ENCODE measurements around the gene MTIF3. TPM values are rescaled to one million over a fixed set of nuclear protein-coding genes. Genes with fewer than 3 reads are reported as not detected.
A peak's percentile ranks its signal among the peaks of the same experiment; 100 is the strongest.

The MTIF3 gene
- total RNA-seq, 4 donors from 2014 or later, result 48.5 to 81.7 (median 73.9) TPM

GRCh38 chr13:27427641-27428040 lies 22.7 kb downstream of the MTIF3 start:
- no peak for DNase-seq (ENCODE audit: low spot score)
- no peak for TF ChIP-seq CTCF (IDR thresholded peaks at IDR 0.05)
- no peak for ATAC-seq (ENCODE audit: low FRiP score)

- no peak for DNase-seq (ENCODE audit: low spot score)
These were observed 24.3 kb downstream of the MTIF3 start for GRCh38 chr13:27425918-27426630.

DNA sequence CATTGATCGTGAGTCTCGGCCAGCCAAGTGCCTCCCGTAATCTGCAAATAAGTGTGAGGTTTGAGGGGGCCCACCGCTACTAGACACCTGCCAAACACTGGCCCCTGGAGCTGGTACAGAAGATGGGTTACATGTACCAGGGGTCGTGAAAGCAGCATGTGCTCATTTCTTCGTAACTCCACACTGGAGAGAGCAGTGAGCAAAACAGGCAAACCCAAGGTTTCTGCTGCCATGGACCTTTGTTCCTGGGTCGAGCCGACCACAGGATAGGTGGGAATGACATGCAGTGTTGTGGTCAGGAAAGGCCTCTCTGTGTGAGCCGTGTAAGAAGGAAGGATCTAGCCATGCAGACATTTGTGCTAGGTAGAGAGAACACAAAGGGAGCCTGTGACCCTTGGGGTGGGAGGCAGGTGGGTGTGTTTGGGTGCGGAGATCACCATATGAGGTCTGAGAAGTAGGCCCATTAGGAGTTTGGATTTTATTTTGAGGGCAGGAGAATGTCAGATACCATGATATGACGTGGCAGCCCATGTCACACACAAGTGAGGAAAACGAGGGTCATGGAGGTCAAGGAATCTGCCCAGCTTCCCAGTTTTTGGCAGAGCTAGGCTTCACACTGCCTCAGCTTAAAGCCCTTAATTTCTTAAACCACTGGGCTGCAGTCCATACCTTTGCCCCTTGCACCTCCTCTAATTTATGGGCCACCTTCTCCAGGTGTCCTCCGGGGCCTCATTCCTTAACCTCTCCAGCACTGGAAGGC lies 25.0 kb downstream of the MTIF3 start:
- TF ChIP-seq CTCF (IDR thresholded peaks at IDR 0.05), result no peak
- no peak for ATAC-seq (ENCODE audit: low FRiP score)
- no peak for DNase-seq (ENCODE audit: low spot score)

More at GRCh38 chr13:27425918-27426630, 24.3 kb downstream of the MTIF3 start:
- peak; percentile 75 for ATAC-seq (ENCODE audit: low FRiP score)
- no peak for TF ChIP-seq CTCF (IDR thresholded peaks at IDR 0.05)

DNA sequence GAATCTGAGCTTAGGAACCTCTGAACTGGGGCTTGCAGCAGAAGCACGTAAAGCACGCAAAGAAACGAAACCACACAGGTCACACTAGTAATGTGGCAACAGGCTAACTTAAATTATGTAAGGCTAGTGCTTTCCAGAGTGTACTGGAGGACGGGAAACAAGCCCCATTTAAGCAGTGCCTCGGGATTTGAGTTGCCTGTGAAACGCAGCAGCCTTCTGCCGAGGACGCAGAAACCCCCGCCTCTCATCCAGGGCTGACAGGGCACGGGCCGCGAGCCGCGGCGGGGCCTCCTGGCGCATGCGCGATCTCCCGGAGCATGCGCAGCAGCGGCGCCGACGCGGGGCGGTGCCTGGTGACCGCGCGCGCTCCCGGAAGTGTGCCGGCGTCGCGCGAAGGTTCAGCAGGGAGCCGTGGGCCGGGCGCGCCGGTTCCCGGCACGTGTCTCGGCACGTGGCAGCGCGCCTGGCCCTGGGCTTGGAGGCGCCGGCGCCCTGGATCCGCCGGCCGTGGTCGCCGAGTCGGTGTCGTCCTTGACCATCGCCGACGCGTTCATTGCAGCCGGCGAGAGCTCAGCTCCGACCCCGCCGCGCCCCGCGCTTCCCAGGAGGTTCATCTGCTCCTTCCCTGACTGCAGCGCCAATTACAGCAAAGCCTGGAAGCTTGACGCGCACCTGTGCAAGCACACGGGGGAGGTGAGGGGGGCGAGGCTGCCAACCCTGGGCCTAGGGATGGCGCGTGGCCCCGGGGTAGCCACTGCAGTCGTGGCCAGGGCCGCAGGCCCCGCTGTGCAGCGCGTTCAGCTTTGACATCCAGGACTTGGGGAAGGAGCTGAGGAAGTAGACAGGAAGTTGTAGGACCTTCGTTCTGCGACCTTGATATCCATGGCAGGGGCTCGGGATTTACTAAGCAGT lies 25.9 kb downstream of the MTIF3 start, which contains the start of gene GTF3A:
Gene GTF3A (plus strand): TSS at position 374 of the 912 bp plus-strand sequence.
- peak; percentile 51 for DNase-seq (ENCODE audit: low spot score)
- TF ChIP-seq CTCF (IDR thresholded peaks at IDR 0.05), result no peak
- ATAC-seq (ENCODE audit: low FRiP score), result peak; percentile 93

DNA sequence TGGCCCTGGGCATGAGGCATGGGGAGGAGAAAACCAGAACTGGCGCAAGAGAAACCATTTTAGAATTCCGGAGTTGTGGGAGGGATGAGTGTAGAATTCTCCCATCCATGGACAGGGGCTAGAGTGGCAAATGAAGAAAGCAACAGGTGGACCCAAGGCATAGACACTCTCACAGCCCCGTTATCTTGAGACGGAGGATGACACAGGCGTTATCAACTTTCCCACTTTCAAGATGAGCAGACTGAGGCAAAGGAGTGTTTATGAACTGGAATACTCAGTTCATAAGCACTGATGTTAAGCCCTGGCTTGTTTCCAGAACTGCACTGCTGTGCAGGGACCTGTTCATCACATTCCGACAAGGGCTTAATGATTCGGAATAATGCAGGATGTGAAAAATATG lies 27.0 kb downstream of the MTIF3 start:
- ATAC-seq (ENCODE audit: low FRiP score) (no peak), DNase-seq (ENCODE audit: low spot score) (no peak)
- TF ChIP-seq CTCF (IDR thresholded peaks at IDR 0.05), result no peak

DNA sequence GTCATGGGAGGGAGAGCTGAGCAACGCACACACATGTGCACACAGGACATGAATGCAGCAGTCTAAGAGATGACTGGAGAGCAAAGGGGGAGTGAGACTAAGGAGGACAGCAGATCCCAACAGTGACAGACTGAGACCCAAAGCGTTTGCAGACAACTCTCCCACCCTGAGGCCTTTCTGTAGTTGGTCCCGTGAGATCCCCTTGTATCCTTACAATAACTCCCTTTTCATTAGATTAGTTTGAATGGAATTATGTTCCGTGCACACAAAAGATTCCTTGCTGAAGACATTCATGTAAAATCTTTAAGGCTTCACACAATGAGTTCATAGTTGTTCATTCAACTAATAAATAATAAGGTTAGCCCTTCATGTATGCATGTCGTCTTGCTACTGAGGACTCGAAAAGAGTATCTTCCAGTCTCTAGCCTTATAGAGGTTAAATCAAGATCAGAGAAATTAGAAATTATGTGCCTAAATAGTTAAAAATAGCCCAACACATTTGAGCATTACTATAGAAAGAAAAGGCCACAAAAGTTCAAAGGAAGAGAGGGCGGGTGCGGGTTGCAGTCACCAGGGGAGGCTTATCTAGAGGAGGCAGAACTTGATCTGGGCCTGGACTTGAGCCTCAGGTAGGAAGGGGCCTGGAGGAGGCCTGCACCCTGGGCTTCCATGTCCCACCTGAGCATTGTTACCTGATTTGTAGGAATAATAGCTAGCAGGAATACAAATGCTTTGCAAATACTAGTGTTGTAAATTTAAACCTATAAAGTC lies 29.1 kb downstream of the MTIF3 start:
- DNase-seq (ENCODE audit: low spot score), result no peak
- ATAC-seq (ENCODE audit: low FRiP score), result no peak
- no peak for TF ChIP-seq CTCF (IDR thresholded peaks at IDR 0.05)

All from omental fat pad (tissue), 4 donors.